HepG2 (cell line): ENCODE measurements around the gene SERPINF2. TPM values are rescaled to one million over a fixed set of nuclear protein-coding genes. Genes with fewer than 3 reads are reported as not detected.

Source experiments
- ATF7-NPFF ChIP-seq: sonication (generic); formaldehyde crosslinking; IDR thresholded peaks from 2 replicates; pipeline ENCODE4 v1.8.1; 2023; ENCODE audit warnings: mild to moderate bottlenecking, low read depth, missing genetic modification reagents, moderate library complexity
- CHCHD3 ChIP-seq: sonication (generic); formaldehyde crosslinking; IDR thresholded peaks from 2 replicates; pipeline ENCODE4 v1.8.0; 2022; ENCODE audit warnings: mild to moderate bottlenecking, missing genetic modification reagents, moderate library complexity
- MATR3 ChIP-seq: sonication (generic); formaldehyde crosslinking; IDR thresholded peaks from 2 replicates; pipeline ENCODE4 v1.4.0; 2020; ENCODE audit warnings: missing genetic modification reagents
- polyA plus RNA-seq, 8 experiments: library from polyadenylated mRNA; depleted of rRNA in 3 of 8; stranded (reverse) in 7 of 8; unstranded in 1 of 8; fragments of >200 nt; fragmentation: Illumina TruSeq in 4 of 8; extraction: Trizol in 4 of 8; gene quantifications; 2 replicates each; pipeline versions ENCODE4 v1.2.1 to v1.2.3, GENCODE V29; 2011 to 2016; ENCODE audit warnings: low read depth in 4 of 8, missing spikeins in 1 of 8, mixed read lengths in 1 of 8; ENCODE audit not compliant: insufficient read depth in 1 of 8
- total RNA-seq, 5 experiments: library from RNA; depleted of rRNA; stranded (reverse); fragments of >200 nt; fragmentation: Illumina TruSeq; extraction: Trizol; gene quantifications; 2 replicates each; pipeline ENCODE4 v1.2.3, GENCODE V29; 2016; ENCODE audit warnings: low read depth in 1 of 5
- TF ChIP-seq, protein P1 (sequence below): sonication (generic); formaldehyde crosslinking; IDR thresholded peaks from 2 replicates; pipeline ENCODE4 v1.4.0; 2020; ENCODE audit warnings: missing genetic modification reagents
- TF ChIP-seq, protein P2 (sequence below): IDR thresholded peaks from 2 replicates; pipeline ENCODE4 v1.6.1; 2016; ENCODE audit warnings: low read depth, missing genetic modification reagents, missing compliant biosample characterization
- TF ChIP-seq, protein P3 (sequence below): sonication (generic); formaldehyde crosslinking; IDR thresholded peaks from 2 replicates; pipeline ENCODE4 v1.4.0; 2020; ENCODE audit warnings: missing genetic modification reagents
- TF ChIP-seq, protein P4 (sequence below): sonication (generic); formaldehyde crosslinking; IDR thresholded peaks from 2 replicates; pipeline ENCODE4 v1.4.0; 2020; ENCODE audit warnings: missing genetic modification reagents

SERPINF2 gene
- total and polyA plus RNA-seq, 2 of the 13 experiments (the other 11 are each of a cell fraction or from before 2014, with no cell fraction given), result 309 to 548 TPM

DNA sequence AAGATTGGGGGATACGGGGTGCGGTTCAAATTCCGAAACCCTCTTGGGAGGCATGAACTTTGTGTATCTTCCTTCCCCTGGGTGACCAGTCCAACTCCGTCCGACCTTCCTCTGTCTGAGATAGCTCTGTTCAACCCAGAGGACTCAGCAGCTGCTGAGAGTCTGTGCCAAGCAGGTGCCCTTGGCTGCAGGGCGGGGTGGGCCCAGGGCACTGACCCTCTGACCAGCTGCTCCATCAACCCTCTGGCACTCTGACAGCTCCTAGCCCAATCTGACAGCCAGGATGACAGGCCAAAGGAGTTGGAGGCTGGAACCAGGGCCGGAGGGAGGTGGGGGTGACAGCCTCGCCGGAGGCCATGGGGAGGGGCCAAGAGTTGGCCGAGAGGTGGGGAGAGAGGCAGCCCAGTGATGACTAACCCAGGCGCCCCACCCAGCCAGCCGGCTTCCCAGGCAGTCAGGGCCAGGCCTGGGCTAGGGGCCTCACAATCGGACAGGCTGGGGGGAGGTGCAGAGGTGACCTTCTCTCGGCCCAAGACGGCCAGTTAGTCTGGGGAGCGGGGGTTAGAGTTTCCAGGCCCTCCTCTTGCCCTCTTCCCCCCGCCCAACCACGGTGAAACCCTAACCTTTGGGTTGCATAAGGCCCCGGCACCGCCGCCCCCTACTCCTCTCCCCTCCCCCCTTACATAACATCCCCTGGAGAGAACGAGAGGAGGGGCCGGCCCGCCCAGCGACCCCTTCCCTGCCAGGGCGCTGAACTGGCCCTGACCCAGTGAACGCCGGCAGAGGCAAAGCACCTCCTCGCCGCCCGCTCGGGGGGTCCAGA is 27.5 kb upstream of the SERPINF2 start (continued):
- TF ChIP-seq, protein P1, sequence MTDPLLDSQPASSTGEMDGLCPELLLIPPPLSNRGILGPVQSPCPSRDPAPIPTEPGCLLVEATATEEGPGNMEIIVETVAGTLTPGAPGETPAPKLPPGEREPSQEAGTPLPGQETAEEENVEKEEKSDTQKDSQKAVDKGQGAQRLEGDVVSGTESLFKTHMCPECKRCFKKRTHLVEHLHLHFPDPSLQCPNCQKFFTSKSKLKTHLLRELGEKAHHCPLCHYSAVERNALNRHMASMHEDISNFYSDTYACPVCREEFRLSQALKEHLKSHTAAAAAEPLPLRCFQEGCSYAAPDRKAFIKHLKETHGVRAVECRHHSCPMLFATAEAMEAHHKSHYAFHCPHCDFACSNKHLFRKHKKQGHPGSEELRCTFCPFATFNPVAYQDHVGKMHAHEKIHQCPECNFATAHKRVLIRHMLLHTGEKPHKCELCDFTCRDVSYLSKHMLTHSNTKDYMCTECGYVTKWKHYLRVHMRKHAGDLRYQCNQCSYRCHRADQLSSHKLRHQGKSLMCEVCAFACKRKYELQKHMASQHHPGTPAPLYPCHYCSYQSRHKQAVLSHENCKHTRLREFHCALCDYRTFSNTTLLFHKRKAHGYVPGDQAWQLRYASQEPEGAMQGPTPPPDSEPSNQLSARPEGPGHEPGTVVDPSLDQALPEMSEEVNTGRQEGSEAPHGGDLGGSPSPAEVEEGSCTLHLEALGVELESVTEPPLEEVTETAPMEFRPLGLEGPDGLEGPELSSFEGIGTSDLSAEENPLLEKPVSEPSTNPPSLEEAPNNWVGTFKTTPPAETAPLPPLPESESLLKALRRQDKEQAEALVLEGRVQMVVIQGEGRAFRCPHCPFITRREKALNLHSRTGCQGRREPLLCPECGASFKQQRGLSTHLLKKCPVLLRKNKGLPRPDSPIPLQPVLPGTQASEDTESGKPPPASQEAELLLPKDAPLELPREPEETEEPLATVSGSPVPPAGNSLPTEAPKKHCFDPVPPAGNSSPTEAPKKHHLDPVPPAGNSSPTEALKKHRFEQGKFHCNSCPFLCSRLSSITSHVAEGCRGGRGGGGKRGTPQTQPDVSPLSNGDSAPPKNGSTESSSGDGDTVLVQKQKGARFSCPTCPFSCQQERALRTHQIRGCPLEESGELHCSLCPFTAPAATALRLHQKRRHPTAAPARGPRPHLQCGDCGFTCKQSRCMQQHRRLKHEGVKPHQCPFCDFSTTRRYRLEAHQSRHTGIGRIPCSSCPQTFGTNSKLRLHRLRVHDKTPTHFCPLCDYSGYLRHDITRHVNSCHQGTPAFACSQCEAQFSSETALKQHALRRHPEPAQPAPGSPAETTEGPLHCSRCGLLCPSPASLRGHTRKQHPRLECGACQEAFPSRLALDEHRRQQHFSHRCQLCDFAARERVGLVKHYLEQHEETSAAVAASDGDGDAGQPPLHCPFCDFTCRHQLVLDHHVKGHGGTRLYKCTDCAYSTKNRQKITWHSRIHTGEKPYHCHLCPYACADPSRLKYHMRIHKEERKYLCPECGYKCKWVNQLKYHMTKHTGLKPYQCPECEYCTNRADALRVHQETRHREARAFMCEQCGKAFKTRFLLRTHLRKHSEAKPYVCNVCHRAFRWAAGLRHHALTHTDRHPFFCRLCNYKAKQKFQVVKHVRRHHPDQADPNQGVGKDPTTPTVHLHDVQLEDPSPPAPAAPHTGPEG (CRISPR knock-in tag), result no peak
- TF ChIP-seq, protein P2, sequence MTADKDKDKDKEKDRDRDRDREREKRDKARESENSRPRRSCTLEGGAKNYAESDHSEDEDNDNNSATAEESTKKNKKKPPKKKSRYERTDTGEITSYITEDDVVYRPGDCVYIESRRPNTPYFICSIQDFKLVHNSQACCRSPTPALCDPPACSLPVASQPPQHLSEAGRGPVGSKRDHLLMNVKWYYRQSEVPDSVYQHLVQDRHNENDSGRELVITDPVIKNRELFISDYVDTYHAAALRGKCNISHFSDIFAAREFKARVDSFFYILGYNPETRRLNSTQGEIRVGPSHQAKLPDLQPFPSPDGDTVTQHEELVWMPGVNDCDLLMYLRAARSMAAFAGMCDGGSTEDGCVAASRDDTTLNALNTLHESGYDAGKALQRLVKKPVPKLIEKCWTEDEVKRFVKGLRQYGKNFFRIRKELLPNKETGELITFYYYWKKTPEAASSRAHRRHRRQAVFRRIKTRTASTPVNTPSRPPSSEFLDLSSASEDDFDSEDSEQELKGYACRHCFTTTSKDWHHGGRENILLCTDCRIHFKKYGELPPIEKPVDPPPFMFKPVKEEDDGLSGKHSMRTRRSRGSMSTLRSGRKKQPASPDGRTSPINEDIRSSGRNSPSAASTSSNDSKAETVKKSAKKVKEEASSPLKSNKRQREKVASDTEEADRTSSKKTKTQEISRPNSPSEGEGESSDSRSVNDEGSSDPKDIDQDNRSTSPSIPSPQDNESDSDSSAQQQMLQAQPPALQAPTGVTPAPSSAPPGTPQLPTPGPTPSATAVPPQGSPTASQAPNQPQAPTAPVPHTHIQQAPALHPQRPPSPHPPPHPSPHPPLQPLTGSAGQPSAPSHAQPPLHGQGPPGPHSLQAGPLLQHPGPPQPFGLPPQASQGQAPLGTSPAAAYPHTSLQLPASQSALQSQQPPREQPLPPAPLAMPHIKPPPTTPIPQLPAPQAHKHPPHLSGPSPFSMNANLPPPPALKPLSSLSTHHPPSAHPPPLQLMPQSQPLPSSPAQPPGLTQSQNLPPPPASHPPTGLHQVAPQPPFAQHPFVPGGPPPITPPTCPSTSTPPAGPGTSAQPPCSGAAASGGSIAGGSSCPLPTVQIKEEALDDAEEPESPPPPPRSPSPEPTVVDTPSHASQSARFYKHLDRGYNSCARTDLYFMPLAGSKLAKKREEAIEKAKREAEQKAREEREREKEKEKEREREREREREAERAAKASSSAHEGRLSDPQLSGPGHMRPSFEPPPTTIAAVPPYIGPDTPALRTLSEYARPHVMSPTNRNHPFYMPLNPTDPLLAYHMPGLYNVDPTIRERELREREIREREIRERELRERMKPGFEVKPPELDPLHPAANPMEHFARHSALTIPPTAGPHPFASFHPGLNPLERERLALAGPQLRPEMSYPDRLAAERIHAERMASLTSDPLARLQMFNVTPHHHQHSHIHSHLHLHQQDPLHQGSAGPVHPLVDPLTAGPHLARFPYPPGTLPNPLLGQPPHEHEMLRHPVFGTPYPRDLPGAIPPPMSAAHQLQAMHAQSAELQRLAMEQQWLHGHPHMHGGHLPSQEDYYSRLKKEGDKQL (CRISPR knock-in tag), result no peak
- TF ChIP-seq MATR3 (no peak), ATF7-NPFF (CRISPR knock-in tag) (peak; percentile 40; the same call in 1 of the 2 replicates), CHCHD3 (CRISPR knock-in tag) (no peak)
- TF ChIP-seq, protein P3, sequence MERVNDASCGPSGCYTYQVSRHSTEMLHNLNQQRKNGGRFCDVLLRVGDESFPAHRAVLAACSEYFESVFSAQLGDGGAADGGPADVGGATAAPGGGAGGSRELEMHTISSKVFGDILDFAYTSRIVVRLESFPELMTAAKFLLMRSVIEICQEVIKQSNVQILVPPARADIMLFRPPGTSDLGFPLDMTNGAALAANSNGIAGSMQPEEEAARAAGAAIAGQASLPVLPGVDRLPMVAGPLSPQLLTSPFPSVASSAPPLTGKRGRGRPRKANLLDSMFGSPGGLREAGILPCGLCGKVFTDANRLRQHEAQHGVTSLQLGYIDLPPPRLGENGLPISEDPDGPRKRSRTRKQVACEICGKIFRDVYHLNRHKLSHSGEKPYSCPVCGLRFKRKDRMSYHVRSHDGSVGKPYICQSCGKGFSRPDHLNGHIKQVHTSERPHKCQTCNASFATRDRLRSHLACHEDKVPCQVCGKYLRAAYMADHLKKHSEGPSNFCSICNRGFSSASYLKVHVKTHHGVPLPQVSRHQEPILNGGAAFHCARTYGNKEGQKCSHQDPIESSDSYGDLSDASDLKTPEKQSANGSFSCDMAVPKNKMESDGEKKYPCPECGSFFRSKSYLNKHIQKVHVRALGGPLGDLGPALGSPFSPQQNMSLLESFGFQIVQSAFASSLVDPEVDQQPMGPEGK (CRISPR knock-in tag), result peak; percentile 93
- TF ChIP-seq, protein P4, sequence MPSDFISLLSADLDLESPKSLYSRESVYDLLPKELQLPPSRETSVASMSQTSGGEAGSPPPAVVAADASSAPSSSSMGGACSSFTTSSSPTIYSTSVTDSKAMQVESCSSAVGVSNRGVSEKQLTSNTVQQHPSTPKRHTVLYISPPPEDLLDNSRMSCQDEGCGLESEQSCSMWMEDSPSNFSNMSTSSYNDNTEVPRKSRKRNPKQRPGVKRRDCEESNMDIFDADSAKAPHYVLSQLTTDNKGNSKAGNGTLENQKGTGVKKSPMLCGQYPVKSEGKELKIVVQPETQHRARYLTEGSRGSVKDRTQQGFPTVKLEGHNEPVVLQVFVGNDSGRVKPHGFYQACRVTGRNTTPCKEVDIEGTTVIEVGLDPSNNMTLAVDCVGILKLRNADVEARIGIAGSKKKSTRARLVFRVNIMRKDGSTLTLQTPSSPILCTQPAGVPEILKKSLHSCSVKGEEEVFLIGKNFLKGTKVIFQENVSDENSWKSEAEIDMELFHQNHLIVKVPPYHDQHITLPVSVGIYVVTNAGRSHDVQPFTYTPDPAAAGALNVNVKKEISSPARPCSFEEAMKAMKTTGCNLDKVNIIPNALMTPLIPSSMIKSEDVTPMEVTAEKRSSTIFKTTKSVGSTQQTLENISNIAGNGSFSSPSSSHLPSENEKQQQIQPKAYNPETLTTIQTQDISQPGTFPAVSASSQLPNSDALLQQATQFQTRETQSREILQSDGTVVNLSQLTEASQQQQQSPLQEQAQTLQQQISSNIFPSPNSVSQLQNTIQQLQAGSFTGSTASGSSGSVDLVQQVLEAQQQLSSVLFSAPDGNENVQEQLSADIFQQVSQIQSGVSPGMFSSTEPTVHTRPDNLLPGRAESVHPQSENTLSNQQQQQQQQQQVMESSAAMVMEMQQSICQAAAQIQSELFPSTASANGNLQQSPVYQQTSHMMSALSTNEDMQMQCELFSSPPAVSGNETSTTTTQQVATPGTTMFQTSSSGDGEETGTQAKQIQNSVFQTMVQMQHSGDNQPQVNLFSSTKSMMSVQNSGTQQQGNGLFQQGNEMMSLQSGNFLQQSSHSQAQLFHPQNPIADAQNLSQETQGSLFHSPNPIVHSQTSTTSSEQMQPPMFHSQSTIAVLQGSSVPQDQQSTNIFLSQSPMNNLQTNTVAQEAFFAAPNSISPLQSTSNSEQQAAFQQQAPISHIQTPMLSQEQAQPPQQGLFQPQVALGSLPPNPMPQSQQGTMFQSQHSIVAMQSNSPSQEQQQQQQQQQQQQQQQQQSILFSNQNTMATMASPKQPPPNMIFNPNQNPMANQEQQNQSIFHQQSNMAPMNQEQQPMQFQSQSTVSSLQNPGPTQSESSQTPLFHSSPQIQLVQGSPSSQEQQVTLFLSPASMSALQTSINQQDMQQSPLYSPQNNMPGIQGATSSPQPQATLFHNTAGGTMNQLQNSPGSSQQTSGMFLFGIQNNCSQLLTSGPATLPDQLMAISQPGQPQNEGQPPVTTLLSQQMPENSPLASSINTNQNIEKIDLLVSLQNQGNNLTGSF, result no peak
